ENCODE measurements around the gene POLG.

The POLG gene

DNA sequence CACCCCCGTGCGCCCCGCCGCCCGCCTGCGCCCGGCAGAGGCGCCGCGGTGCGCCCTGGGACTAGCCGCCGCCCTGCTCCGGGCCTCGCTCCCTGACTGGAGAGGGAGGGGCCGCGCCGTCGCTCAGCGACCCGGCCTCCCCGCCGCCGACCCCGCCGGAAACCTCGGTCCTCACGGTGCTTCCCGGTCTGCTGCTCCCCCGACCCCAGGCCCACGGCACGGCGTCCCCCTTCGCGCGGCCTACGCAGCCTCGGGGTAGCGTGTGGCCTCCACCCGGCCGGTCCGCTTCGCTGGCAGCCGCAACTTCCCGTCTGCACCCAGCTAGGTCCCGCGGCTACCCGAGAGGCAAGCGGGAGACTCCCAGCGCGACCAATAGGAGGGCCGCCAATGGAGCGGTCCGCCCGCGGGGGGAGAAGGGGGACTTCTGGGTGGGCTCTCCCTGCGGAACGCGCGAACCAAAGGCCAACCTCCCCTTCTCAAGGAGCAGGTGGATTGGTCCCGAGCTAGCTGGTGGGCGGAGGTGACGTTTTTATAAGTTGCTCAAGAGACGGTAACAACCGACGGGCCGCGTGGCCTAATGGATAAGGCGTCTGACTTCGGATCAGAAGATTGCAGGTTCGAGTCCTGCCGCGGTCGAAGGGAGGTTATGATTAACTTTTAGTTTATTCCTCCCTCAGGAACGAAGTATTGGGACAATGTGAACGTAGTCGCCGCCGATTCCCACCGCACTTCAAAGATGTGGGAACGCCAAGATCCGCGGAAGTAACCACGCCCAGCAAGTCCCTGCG is at the start of gene POLG:
Gene POLG (minus strand): TSS at position 315 of the 788 bp plus-strand sequence. CDS start 1,070 bp downstream, outside the sequence.
- in situ Hi-C loops (cut with HindIII; ENCODE audit: low sequenced_read_pairs) = no loop called here

DNA sequence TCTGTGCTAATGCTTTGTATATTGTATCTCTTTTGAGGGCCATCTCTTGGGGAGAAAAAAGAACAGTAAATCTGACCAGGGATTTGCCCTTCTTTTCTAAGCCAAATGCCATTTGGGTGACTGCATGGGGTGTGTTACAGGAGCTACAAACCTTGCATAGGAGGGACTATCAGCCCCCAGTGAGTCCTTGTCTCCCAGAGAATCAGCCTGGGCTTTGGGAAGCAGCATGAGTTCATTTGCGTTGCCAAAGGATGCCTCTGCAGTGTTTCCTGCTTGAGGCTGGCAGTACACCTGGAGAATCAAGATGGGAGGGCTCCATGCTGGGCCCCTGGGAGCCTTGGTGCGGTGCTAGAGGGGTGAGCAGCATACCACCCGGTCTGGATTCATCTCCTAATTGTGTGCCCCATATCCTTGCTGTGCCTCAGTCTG is 49.6 kb upstream of the POLG start:
- in situ Hi-C loops (cut with HindIII; ENCODE audit: low sequenced_read_pairs) = no loop called here

DNA sequence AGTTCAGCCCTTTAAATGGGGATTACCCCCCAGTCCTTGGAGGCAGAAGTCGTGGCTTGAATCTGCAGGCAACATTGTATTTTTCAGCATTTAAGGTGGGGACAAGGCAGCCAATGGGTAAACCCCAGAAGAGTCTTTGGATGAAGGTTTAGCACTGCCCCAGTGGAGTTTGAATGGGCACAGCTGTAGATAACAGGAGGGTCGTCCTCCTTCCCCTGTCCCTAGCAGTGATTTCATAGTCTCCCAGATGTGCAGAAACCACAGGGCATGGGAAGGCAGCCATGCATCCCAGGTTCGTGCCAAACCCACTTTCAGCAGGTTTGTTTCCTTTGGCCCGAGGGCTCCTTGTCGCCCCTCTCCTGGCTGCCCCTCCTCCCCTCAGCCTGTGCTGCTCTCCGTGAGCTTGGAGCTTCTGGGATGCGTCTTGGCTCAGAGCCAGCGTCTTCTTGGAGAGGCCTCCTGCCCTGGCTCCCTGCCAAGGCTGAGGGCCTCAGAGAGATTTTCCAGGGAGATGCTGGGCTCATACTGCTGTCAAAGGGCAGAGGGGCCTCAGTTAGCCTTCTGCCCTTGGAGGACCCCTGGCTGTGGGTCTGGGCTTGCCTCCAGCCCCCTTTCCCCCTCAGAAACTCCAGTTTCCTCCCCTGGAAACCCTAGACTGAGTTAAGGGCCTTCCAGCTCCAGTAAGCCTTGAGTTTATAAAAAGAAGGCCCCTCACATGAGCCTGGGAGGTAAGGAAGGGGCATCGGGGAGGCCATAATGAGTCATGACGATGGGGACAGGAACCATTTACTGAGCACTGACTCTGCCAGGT is 48.9 kb upstream of the POLG start:
- in situ Hi-C loops (cut with HindIII; ENCODE audit: low sequenced_read_pairs) = no loop called here

DNA sequence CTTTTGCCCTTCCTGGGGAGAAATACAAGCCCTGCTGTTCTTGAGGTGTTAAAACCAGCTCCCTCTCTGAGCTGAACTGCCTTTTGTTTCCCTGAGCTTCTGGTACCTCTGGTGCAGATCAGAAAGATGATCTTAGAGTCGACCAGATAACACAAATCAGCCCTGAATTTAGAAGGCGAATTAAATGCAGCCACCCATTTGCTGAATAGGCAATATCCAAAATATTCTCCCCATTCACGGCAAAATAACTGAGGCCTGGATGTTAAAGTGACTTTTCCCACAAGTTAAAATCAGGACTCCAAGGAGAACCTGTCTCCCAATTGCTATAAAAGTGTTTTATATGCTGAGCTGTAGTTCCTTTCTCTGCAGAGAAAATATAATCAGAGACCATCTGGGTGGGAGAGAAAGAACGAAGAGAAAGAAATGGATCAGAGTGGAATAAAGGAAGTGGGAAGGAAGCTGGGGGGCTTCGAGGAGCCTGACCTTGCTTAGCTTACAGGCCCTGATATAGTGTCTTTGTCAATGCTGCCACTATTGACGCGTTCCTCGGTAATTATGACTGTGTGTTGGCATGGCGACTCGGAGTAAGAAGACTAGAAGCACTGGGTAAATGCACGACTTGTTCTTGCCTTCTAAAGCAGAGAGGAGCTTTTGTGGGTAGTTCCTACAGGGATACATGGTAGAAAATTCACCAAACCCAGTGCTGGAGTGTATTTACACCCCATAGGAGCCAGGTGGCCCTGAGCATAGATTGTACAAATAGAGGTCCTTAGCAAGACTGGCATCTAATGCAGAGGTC is 47.5 kb upstream of the POLG start:
- in situ Hi-C loops (cut with HindIII; ENCODE audit: low sequenced_read_pairs) = no loop called here

DNA sequence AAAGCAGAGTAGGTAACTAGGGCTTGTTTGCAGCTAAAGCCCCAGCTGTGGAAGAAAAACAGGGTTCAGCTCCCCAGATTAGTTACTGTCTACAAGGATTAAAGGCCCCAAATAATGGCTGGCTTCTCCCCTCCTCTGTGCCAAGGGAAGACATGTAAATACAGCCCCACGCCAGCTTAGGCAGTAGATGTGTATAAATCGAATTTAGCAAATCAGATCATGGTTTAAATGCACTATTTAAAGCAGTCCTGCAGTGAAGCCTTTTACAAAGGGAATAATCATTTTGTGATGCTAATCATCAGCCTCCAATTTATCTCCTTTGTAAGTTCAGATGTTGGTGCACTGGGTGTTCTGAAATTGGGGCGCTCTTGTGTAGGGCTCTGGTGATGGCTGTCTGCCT is 46.7 kb upstream of the POLG start:
- in situ Hi-C loops (cut with HindIII; ENCODE audit: low sequenced_read_pairs) = no loop called here

DNA sequence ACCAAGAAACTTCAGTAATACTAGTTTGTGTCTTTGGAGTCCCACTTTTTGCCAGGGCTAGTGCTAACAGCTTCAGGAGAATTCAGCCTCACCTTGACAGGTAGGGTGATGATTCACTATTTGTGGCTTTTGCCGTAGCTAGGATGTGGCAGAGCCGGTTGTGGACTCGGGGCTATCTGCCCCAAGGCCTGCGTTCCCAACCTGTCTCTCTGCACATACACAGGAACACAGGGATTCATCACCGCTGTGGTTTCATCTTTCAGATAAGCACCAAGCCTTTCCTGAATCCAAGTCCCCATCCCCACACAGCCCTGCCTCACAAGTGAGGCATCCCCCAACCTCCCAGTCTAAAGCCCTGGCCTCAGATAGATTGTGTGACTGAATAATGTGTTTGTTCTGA is 45.2 kb upstream of the POLG start:
- in situ Hi-C loops (cut with HindIII; ENCODE audit: low sequenced_read_pairs) = no loop called here

DNA sequence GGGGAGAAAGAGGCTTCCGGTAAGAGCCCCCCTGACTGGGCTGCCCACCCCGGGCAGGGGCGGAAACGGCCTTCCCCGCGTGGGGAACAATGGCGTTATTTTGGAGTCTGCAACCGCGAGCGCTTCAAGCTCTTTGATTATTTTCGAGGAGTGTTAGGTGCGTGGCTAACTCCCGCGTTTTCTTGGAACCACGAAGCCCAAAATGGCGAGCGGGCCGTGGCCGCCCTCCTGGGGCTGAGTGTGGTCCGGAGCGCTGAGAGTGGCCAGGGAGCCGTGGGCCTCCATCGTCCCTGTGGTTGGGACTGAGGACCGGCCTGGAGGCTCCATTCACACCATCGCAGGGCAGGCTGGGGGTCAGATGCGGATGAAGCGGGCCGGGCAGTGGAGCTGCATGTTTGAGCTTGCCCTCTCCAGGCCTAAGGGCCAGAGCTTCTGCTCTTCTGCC is 44.6 kb upstream of the POLG start:
- in situ Hi-C loops (cut with HindIII; ENCODE audit: low sequenced_read_pairs) = no loop called here

DNA sequence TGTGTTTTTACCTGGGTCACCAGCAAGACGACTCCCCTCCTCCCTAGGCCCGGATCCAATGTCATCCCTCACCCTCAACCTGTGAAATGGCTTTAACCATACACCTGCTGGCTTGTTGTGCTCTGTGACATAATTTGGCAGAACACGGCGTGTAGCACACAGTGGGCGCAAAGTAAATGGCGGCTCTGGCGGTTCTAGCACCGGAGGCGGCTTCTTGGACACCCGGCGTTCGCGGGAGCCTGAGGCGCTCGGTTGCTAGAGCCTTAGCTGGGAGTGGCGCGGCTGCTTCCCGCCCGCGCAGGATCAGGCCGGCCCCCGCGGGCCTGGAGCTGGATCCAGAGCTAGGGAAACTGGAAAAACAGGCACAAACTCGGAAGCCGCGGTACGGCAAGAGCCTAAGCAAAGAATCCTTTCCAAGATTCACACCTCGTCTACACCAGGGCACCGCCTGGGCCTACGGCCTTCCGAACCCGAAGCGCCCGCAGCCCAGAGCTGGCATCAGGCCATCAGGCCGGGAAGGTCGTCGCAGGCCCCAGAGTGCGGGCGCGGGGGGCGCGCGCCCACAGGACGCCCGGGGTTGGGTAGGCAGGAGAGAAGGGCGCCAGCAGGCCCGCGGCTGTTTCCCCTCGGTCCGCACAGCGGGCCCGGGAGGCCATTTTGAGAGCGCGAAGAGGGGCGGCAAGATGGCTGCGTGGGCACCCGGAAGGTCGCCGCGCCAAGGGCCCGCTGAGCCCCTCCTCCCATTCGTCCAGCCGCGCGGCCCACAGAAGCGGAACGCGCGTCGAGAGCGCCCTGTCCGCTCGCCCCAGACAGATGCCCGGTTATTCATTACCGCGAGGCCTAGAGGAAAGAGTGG is 43.9 kb upstream of the POLG start:
- in situ Hi-C loops (cut with HindIII; ENCODE audit: low sequenced_read_pairs) = no loop called here

DNA sequence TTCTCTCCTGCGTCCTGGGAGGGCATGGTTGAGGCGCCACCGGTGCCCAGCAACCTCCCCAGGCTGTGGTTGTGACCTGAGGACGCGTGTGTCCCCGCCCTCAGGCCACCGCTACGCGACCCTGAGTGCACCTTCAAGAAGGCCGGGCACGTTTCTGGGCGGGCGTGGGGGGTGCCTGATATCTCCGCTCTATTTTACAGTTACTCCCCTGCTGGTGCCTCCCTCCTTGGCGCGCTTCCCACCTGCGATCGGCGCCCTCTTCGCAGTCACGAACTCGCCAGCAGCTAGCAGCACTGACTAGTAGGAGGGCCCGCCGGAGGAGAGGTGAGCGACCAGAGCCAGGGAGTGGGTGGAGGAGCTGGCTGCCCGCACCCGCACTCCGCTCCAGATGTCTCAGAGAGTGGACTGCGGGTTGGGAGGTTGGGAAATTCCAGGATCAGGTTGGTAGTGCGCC is 43.2 kb upstream of the POLG start:
- in situ Hi-C loops (cut with HindIII; ENCODE audit: low sequenced_read_pairs) = no loop called here

DNA sequence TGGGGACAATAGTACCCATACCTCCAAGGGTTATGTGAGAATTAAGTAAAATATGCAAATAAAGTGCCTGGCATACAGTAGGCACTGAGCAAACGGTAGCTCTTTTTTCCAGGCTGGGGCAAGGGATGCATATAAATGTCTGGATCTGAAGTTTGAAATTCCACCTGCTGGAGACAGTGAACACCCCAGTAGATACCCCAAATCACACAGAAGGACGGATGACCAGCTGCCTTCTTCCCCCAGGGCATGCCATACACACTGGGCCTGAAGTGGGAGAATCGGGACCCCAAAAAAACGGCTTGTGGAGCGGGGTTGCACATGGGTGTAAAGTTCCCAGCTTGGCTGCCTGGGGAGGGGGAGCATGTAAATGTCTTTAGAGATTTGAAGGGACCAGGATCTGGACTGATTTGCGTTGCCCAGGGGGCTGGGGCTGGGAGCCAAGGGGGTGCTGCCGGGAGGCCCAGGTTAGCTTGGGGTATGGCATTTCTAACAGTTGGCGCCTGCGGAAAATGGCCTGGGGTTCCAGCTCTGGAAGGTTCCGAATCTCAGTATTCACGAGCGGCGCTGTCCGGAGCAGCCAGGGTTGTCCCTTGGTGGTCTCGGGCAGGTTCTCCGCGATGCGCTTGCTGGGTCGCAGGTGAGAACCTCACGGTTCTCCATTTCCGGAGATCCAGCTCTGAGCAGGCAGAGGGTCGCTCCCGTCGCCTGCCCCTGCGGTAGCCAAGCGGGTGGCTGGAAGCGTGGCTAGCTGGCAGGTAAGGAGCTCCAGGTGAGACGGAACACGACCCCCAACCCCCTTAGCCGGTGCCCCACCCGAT is 42.6 kb upstream of the POLG start:
- in situ Hi-C loops (cut with HindIII; ENCODE audit: low sequenced_read_pairs) = no loop called here

DNA sequence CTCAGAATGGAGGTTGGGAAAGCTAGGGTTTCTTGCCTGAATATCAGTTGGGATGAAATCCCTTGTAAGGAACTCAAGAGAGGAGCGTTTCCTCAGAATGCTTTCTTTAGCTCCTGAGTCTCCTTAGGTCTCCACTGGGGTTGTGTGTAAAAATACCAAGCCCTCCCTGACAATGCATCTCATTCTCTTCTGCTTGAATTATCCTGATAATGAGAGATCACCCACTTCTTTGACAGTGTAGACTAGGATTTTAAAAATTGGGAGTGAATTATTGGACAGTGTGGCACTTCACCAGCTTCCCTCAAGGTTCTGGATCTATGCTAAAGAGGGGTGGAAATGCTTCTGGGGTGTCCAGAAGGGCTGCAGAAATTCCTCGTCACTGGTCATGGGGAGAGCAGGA is 41.8 kb upstream of the POLG start:
- in situ Hi-C loops (cut with HindIII; ENCODE audit: low sequenced_read_pairs) = no loop called here

DNA sequence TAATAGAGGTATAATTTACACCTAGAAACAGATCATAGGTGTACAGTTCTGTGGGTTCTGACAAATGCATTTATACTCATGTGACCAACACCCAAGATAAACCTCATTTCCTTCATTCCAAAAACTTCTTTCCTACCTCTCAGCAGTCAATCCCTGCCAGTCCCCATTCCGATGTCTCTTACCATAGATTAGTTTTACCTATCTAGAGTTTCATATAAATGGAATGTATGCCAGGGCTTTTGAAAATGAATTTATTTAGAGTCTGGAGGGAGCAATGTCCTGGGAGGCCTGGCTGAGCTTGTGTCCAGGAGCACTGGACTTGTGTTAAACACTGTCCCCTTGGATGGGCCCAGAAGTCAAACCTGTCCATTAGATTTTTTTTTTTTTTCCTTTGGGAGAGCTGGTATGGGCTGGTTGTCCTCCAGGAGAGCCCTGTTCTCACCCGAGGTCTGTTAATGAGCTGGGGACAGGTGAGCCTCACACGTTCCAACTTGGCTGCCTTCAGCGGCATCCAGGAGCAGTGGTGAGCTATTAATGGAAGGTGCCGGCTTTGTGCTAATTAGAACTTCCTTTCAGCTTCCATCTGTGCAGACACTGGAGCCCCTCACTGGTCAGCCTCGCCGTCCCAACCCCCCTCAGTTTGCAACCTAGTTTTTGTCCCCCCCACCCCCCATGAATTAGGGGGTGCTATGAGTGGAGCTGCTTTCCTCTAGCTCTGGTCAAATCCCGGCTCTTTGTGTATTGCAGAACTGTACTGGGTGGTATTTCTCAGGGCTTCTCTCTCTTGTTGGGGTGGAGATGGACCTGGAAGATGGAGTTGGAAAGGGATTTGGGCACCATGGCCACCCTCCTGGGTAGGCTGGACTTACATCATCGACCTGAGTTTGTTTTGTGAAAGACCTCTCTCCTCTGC is 40.7 kb upstream of the POLG start:
- in situ Hi-C loops (cut with HindIII; ENCODE audit: low sequenced_read_pairs) = no loop called here

DNA sequence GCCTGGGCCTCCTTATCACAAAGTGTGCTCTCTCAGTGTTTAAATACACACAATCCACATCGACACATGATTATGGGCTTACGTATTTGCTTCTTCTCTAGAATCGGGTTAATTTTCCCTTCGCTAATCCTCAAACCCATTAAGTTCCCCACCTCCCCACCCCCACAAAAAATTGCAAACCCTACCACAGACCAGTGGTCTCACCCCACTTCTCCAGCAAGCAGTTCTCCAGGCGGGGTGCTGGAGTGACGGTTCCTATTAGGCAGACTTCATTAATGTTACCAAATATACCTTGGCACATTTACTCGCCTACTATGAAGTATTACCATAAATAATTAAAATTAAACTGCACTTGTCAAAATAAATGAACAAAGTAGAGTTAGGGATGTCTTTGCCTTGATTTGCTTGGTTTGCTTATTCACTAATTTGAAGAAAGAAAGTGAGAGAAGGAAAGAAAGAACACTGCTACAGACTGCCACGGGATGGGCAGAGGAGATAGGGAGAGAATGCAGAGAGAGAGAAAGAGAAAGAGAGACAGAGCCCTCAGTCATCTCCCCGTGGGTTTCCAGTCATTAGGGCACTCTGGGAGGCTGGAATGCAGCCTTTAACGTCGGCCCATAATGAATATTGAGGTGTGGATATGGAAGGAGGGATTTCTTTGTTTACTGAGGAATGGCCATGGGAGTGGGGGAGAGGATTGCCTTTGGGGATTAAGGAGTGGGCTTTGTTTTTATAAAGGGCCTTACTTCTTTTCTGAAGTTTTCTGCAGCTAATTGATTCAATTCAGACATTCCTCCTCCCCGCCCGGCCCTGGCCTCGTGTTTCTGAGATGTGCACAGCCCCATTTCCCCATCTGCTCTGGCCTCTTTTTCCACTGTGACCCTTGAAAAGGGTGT is 39.7 kb upstream of the POLG start:
- in situ Hi-C loops (cut with HindIII; ENCODE audit: low sequenced_read_pairs) = no loop called here

DNA sequence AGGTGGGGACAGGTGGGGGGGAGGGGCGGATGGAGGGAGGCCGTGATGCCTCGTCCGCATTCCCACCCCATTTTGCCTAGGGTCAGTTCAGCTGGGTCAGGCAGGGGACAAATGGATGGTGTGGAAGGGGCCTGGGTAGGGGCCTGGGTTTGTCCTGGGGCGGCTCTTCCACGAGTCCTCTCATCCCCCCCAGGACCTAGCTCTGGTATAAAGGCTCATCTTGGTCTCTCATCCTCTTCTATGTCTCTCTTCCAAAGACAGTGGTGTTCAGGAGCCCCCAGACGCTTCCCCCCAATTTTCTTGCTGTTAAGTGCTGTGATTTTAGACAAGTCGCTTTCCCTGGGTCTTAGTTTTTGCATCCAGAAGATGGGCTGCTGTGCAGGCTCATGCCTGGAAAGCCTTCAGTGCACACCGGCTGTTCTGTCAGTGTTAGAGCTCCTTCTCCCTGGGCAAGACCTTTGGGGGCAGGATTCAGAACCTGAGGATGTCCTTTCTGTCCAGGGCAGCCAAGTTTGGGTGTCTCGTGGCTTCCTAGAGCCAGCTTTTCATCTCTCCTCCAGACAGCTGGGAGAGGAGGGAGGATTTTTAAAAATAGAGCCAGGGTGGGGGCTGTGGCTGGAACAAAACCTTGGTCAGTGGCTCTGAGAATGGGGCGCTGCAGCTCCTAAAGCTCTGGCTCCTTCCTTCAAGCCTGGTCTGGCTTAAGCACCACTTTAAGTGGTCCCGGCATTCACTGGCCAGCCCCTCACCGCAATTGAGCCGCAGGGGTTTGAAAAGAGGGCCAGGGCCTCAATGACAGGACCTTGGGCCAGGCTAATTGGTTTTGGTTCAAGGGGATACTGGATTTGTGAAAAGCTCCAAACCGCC is 37.7 kb upstream of the POLG start:
- in situ Hi-C loops (cut with HindIII; ENCODE audit: low sequenced_read_pairs) = no loop called here

DNA sequence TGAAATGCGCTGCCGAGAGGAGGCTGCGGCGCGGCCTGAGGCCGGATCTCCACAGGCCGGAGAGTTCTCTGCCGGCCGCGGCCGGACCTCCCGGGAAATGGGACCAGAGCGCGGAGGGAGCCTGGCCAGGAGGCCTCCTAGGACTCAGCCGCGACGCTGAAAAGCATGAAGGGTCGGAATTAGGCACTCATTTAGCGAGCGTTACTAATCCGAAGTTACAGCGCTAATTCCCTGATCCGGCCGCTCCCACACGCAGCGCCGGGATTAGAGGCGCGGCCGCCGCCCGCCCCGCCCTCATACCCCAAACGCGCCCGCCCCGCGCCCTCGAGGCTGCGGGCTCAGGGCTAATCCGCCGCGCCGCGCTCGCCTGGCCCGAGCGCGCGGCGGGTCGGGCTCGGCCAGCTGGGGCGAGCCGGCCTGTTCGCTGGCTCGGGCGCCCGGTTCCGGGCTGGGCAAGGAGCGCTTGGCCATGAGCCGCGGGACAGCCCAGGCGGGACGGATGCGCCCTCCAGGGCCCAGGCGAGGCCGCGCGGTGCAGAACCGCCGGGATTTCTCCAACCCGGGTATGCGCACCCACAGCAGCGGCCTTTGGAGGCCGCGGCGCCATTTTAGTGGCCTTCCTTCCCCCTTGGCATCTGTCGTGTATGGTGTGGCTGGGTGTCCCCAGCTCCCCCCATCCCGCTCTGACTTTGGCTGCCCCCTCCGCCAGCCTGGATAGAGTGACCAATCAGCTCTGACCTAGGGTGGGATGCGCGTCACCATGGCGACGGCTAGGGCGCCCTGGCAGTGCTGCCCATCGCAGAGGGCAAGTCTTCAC is 36.8 kb upstream of the POLG start:
- in situ Hi-C loops (cut with HindIII; ENCODE audit: low sequenced_read_pairs) = no loop called here

DNA sequence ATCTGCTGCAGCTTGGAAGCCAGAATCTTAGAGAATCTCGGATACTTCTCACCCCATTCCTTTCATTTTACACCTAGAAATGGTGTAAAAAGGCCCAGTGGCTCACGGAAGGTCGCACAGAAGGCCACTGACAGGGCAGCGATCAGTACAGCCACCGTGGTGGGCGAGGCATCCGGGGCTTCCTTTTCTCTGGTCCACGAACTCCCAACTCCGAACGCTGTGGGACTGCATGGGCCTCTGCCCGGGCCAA is 36.3 kb upstream of the POLG start:
- in situ Hi-C loops (cut with HindIII; ENCODE audit: low sequenced_read_pairs) = no loop called here
